GM12878 (cell line): ENCODE data around the gene GRB10. TPM values are rescaled to one million over a fixed set of nuclear protein-coding genes. Genes with fewer than 3 reads are reported as not detected.
"Not testable (repeated sequence)": the region's sequence is repeated elsewhere in the genome, so short reads cannot be mapped to it uniquely, and the experiment has no call there.

Experiments used
- ATAC-seq: fragments of 200-7000 bp; cut with Tn5 transposase; 3 replicates; pipeline ENCODE4 v1.9.1; 2020; ENCODE audit warnings: mild to moderate bottlenecking, moderate library complexity
- BruUV-seq: library from RNA; stranded (reverse); fragments of 400-500 nt; replicated peaks from 2 replicates; lab custom pipeline; 2021; lab: Mats Ljungman, UMichigan
- CTCF ChIA-PET: fragments of 300-600 bp; sonication (Branson Sonifier 250); formaldehyde crosslinking; extraction: SDS; loops from one replicate; lab custom pipeline; 2021; ENCODE audit warnings: inconsistent platforms; lab: Yijun Ruan, JAX
- POLR2A ChIA-PET: fragments of 350-600 bp; formaldehyde crosslinking; extraction: SDS; loops from one replicate; lab custom pipeline; 2021; ENCODE audit warnings: inconsistent platforms; lab: Charles Lee
- RAD21 ChIA-PET: fragments of 300-600 bp; sonication (Branson Sonifier 250); formaldehyde crosslinking; loops from one replicate; lab custom pipeline; 2023; ENCODE audit warnings: antibody characterized with exemption; ENCODE audit not compliant: unreplicated experiment; lab: Charles Lee
- SMC1A ChIA-PET: fragments of 300-600 bp; sonication (Branson Sonifier 250); formaldehyde crosslinking; loops from one replicate; lab custom pipeline; 2023; ENCODE audit not compliant: unreplicated experiment, uncharacterized antibody; lab: Charles Lee
- DNase-seq: peaks from one replicate; pipeline ENCODE4 v3.0.0-alpha.2; 2011; ENCODE audit warnings: low read depth, low spot score
- FAIRE-seq: peaks from 3 replicates; lab custom pipeline; 2011; peaks lifted over from hg19 to GRCh38; lab: Jason Lieb, UNC
- H2AFZ ChIP-seq: 2 replicates; pipeline ENCODE4 v1.6.0; 2011; ENCODE audit warnings: low read depth, low read length, control low read depth; ENCODE audit not compliant: control insufficient read depth
- H3K27ac ChIP-seq: 2 replicates; pipeline ENCODE4 v1.5.1; 2011; ENCODE audit warnings: control low read depth; ENCODE audit not compliant: control insufficient read depth, insufficient read depth
- H3K27me3 ChIP-seq, 2 experiments: replicated peaks in 1 of 2; 2 replicates each; pipeline versions ENCODE4 v1.6.0 to v1.6.1; 2011; ENCODE audit warnings: low read length in 1 of 2; ENCODE audit not compliant: control insufficient read depth in 2 of 2, insufficient read depth in 2 of 2
- H3K36me3 ChIP-seq, 2 experiments: 2 replicates each; pipeline ENCODE4 v1.5.1; 2011; ENCODE audit warnings: low read length in 1 of 2; ENCODE audit not compliant: control insufficient read depth in 2 of 2, insufficient read depth in 2 of 2
- H3K4me1 ChIP-seq: 2 replicates; pipeline ENCODE4 v1.6.1; 2011; ENCODE audit warnings: mild to moderate bottlenecking, low read length, moderate library complexity, mixed read lengths; ENCODE audit not compliant: control insufficient read depth, insufficient read depth
- H3K4me2 ChIP-seq: 2 replicates; pipeline ENCODE4 v1.6.0; 2011; ENCODE audit warnings: control low read depth; ENCODE audit not compliant: control insufficient read depth, insufficient read depth
- H3K4me3 ChIP-seq: fragments of 200-600 bp; sonication (generic); 2 replicates; pipeline ENCODE4 v1.5.1; 2016
- H3K79me2 ChIP-seq: 2 replicates; pipeline ENCODE4 v1.6.0; 2011; ENCODE audit warnings: low read length; ENCODE audit not compliant: control insufficient read depth, insufficient read depth
- H3K9ac ChIP-seq: 2 replicates; pipeline ENCODE4 v1.8.0; 2011; ENCODE audit warnings: low read length, control low read depth, mixed read lengths; ENCODE audit not compliant: control insufficient read depth, insufficient read depth
- H3K9me3 ChIP-seq: replicated peaks from 3 replicates; pipeline ENCODE4 v1.5.1; 2011; ENCODE audit warnings: mild to moderate bottlenecking, low read length; ENCODE audit not compliant: control insufficient read depth, insufficient read depth
- H4K20me1 ChIP-seq: 2 replicates; pipeline ENCODE4 v1.6.0; 2011; ENCODE audit not compliant: control insufficient read depth, insufficient read depth
- ASH2L ChIP-seq: fragments of 300-600, 200-600 bp; sonication (generic); IDR thresholded peaks from 2 replicates; pipeline ENCODE4 v1.6.1; 2017; ENCODE audit warnings: low read depth, mild to moderate bottlenecking, borderline replicate concordance
- HCFC1 ChIP-seq: fragments of 150-350 bp; IDR thresholded peaks from 2 replicates; pipeline ENCODE4 v1.6.1; 2014; ENCODE audit warnings: low read length
- NBN ChIP-seq: fragments of 450-650 bp; IDR thresholded peaks from 2 replicates; pipeline ENCODE4 v1.6.1; 2016
- SIN3A ChIP-seq: IDR thresholded peaks from 2 replicates; pipeline ENCODE4 v1.6.1; 2012; ENCODE audit warnings: low read depth, low read length, improper control_type of control experiment
- SREBF2 ChIP-seq: IDR thresholded peaks from 2 replicates; pipeline ENCODE4 v1.6.1; 2012; ENCODE audit warnings: mild to moderate bottlenecking, low read length
- TCF12 ChIP-seq: IDR thresholded peaks from 2 replicates; pipeline ENCODE4 v1.6.1; 2011; ENCODE audit warnings: low read depth, mild to moderate bottlenecking, low read length
- WGBS: methylation state at CpG from one replicate; pipeline ENCODE4 v1.1.6; 2016; ENCODE audit warnings: low lambda C conversion rate; ENCODE audit not compliant: insufficient replicate concordance, insufficient coverage; ENCODE audit errors: missing lambda C conversion rate; 5-methylcytosine and 5-hydroxymethylcytosine counted together
- in situ Hi-C: fragments of 300-500 bp; cut with MboI; formaldehyde crosslinking; loops from 9 replicates; pipeline ENCODE4 v1.14.3; 2018; ENCODE audit warnings: mixed read lengths
- intact Hi-C: fragments of 100-400 bp; cut with micrococcal nuclease; formaldehyde crosslinking; loops from one replicate; pipeline ENCODE4 v1.14.2; 2022; ENCODE audit not compliant: unreplicated experiment
- polyA plus RNA-seq, 11 experiments: library from polyadenylated mRNA; depleted of rRNA in 4 of 11; unstranded in 6 of 11; stranded (reverse) in 5 of 11; fragments of >200 nt; fragmentation: Nextera tagmentation in 4 of 11; fragmentation: Illumina TruSeq in 1 of 11; extraction: Ambion mirVana in 4 of 11; extraction: Trizol in 1 of 11; gene quantifications; 1 replicate in 1 of 11; 2 replicates in 10 of 11; pipeline versions ENCODE4 v1.2.1 to v1.2.3, GENCODE V29; 2011 to 2016; ENCODE audit warnings: inconsistent platforms in 2 of 11, missing spikeins in 2 of 11, low read depth in 1 of 11
- total RNA-seq, 4 experiments: library from RNA; depleted of rRNA in 3 of 4; stranded (reverse); fragments of >200 nt in 3 of 4; fragmentation: Illumina TruSeq in 1 of 4; extraction: Trizol in 1 of 4; gene quantifications; 2 replicates each; pipeline versions ENCODE4 v1.2.1 to v1.2.3, GENCODE V29; 2013 to 2021
- TF ChIP-seq, protein P1 (sequence below): IDR thresholded peaks from 2 replicates; pipeline ENCODE4 v1.6.1; 2012; ENCODE audit warnings: low read depth, low read length, improper control_type of control experiment

The GRB10 gene
- total and polyA plus RNA-seq, 10 of the 15 experiments (the other 5 are each of a cell fraction or from before 2014, with no cell fraction given), result 0.04 to 0.33 TPM; not detected in 8

DNA sequence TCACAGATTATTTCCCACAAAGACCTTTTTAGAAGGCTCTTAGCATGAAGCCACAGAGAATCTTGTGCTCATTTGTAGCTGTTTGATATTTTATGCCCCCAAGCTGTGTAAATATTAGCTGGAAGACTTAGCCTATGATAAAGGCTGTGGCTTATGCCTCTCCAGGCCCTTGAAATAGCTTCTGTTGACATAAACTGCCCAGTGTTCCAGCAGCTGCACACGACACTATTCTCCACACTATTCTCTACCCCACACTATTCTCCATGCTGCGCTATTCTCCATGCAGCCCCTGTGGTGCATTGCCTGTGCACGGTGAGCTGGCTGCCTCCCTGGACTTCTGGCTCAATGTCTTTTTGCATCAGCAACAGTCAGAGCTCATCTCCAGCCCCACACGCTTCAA is 230.6 kb downstream of the GRB10 start:
- H3K27me3 ChIP-seq, result no peaks in the 10 kb centered on the region
- H3K27ac ChIP-seq, result no peak overlapping the region
- no peak for TF ChIP-seq HCFC1
- TF ChIP-seq SREBF2, result no peak
- TF ChIP-seq NBN, result no peak
- TF ChIP-seq SIN3A, result no peak
- TF ChIP-seq, protein P1, sequence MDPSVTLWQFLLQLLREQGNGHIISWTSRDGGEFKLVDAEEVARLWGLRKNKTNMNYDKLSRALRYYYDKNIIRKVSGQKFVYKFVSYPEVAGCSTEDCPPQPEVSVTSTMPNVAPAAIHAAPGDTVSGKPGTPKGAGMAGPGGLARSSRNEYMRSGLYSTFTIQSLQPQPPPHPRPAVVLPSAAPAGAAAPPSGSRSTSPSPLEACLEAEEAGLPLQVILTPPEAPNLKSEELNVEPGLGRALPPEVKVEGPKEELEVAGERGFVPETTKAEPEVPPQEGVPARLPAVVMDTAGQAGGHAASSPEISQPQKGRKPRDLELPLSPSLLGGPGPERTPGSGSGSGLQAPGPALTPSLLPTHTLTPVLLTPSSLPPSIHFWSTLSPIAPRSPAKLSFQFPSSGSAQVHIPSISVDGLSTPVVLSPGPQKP, result no peak
- TF ChIP-seq ASH2L, result no peak
- no peak for TF ChIP-seq TCF12
- TF ChIP-seq, all 136 proteins: peak for 0
- no TSS peak for BruUV-seq
- no peak for FAIRE-seq
- Histone ChIP-seq H3K79me2 (no peaks in the 10 kb centered on the region), H4K20me1 (no peaks in the 10 kb centered on the region), H3K36me3 (no peaks in the 10 kb centered on the region), H3K4me2 (no peak overlapping the region), H3K9ac (no peak overlapping the region), H3K4me1 (no peaks in the 10 kb centered on the region), H3K4me3 (no peak overlapping the region), H3K9me3 (no peaks in the 10 kb centered on the region), H2AFZ (no peak overlapping the region)
- WGBS, result 44% methylated on average over 4 of the region's 4 CpGs
- no peak for ATAC-seq
- intact Hi-C loops (no loop called here), in situ Hi-C loops (no loop called here)
- POLR2A ChIA-PET, result no interaction called here
- DNase-seq, result no peak
- SMC1A ChIA-PET, result no interaction called here
- RAD21 ChIA-PET, result no interaction called here
- CTCF ChIA-PET, result no interaction called here

DNA sequence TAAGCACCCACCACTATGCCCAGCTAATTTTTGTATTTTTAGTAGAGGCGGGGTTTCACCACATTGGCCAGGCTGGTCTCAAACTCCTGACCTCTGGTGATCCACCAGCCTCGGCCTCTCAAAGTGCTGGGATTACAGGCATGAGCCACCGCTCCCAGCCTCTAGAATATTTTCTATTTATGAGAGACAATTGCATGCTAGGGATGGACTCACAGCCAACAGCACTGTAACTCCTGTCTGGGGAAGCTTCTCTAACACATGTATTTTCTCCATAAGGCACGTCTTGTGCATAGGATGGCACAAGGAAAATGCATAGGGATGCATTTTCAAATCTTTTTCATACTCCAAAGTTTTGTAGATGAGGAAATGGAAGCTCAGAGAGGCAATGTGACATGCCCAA is 237.1 kb downstream of the GRB10 start:
- CTCF ChIA-PET, result interaction anchor here (1.1 kb wide), 1 partner anchor 34 kb away, joined by 3 read pairs; no protein-coding TSS in a partner anchor
- H2AFZ ChIP-seq, H3K27me3 ChIP-seq, POLR2A ChIA-PET, FAIRE-seq, H3K36me3 ChIP-seq, H3K4me3 ChIP-seq, H4K20me1 ChIP-seq, DNase-seq, RAD21 ChIA-PET, H3K27ac ChIP-seq, BruUV-seq, H3K4me2 ChIP-seq, H3K4me1 ChIP-seq, intact Hi-C loops, H3K9me3 ChIP-seq, H3K9ac ChIP-seq, ATAC-seq, in situ Hi-C loops, H3K79me2 ChIP-seq: not testable (repeated sequence)
- SMC1A ChIA-PET, result interaction anchor here (1.2 kb wide), 1 partner anchor 12 kb away, joined by 4 read pairs; no protein-coding TSS in a partner anchor
- WGBS, result 21% methylated on average over 4 of the region's 4 CpGs
